Activated effector memory CD4-positive, alpha-beta T cell treated with anti-CD3 and anti-CD28 coated beads, Interleukin-2, amount 50 U/mL, for 16 hours (primary cell): ENCODE data around the gene DEAF1.

ENCODE experiments used
- DNase-seq: peaks from one replicate; pipeline ENCODE4 v3.0.0-alpha.2; 2020

DEAF1 gene

GRCh38 chr11:641806-642370, 53.1 kb downstream of the DEAF1 start:
- DNase-seq = no peak

GRCh38 chr11:640021-640706, 54.9 kb downstream of the DEAF1 start:
- DNase-seq = no peak

- no peak for DNase-seq
Measured at GRCh38 chr11:639332-639955, 55.6 kb downstream of the DEAF1 start.

GRCh38 chr11:638631-639331, 56.2 kb downstream of the DEAF1 start:
- DNase-seq = no peak

GRCh38 chr11:637593-638521, 57.2 kb downstream of the DEAF1 start:
- no peak for DNase-seq

- no peak for DNase-seq
Measured at GRCh38 chr11:637333-637592, 57.8 kb downstream of the DEAF1 start.

- DNase-seq = no peak
Measured at GRCh38 chr11:636511-637332, 58.3 kb downstream of the DEAF1 start, which contains the start of gene DRD4. TSS of gene DRD4 (plus strand) at chr11:637269. CDS start at chr11:637305, 36 bp downstream.

- no peak for DNase-seq
Measured at GRCh38 chr11:635945-636510, 59.0 kb downstream of the DEAF1 start.

GRCh38 chr11:630871-631270, 64.2 kb downstream of the DEAF1 start:
- DNase-seq = no peak

GRCh38 chr11:629237-629583, 65.8 kb downstream of the DEAF1 start:
- DNase-seq = no peak

- no peak for DNase-seq
Measured at GRCh38 chr11:628056-628455, 67.0 kb downstream of the DEAF1 start.

GRCh38 chr11:627308-627576, 67.8 kb downstream of the DEAF1 start:
- DNase-seq = no peak

GRCh38 chr11:626475-627307, 68.3 kb downstream of the DEAF1 start, which contains the start of gene SCT:
TSS of gene SCT (minus strand) at chr11:627181. CDS start at chr11:627143, 38 bp downstream.
- no peak for DNase-seq

- no peak for DNase-seq
Measured at GRCh38 chr11:625636-626268, 69.3 kb downstream of the DEAF1 start.

GRCh38 chr11:624705-625635, 70.1 kb downstream of the DEAF1 start, which contains the start of gene CDHR5:
TSS of gene CDHR5 (minus strand) at chr11:624955. CDS start at chr11:624902, 53 bp downstream.
- DNase-seq = no peak

GRCh38 chr11:623999-624704, 70.9 kb downstream of the DEAF1 start:
- DNase-seq = no peak

- DNase-seq = no peak
Measured at GRCh38 chr11:623349-623869, 71.6 kb downstream of the DEAF1 start.

GRCh38 chr11:621838-622237, 73.2 kb downstream of the DEAF1 start:
- DNase-seq = no peak
